K562 (cell line): ENCODE results near the gene CARD11. TPM values are rescaled to one million over a fixed set of nuclear protein-coding genes. Genes with fewer than 3 reads are reported as not detected.

Source experiments
- GTF3C2 ChIP-seq: IDR thresholded peaks from 3 replicates; pipeline ENCODE4 v1.6.1; 2011; ENCODE audit warnings: borderline replicate concordance, mild to moderate bottlenecking, moderate library complexity; ENCODE audit not compliant: insufficient read length; ENCODE audit errors: extremely low read depth
- KDM4B ChIP-seq, 2 experiments: fragments of 450-650 bp in 1 of 2; sonication (generic) in 1 of 2; IDR thresholded peaks; 2 replicates each; pipeline ENCODE4 v1.6.1; 2016 to 2017; ENCODE audit warnings: borderline replicate concordance in 2 of 2, antibody characterized with exemption in 1 of 2, low read depth in 1 of 2, mild to moderate bottlenecking in 1 of 2
- LCOR ChIP-seq: sonication (generic); formaldehyde crosslinking; IDR thresholded peaks from 2 replicates; pipeline ENCODE4 v1.8.0; 2022; ENCODE audit warnings: mild to moderate bottlenecking, missing genetic modification reagents
- PCBP1 ChIP-seq: fragments of 200-400 bp; formaldehyde crosslinking; IDR thresholded peaks from 2 replicates; pipeline ENCODE4 v1.6.1; 2018; ENCODE audit warnings: mild to moderate bottlenecking, low read depth, low read length; ENCODE audit not compliant: poor library complexity, severe bottlenecking
- SLC30A9 ChIP-seq: fragments of 250-450 bp; sonication (Bioruptor Pico); IDR thresholded peaks from 2 replicates; pipeline ENCODE4 v1.8.0; 2022; ENCODE audit warnings: mild to moderate bottlenecking, moderate library complexity
- XRCC3 ChIP-seq: fragments of 450-650 bp; IDR thresholded peaks from 2 replicates; pipeline ENCODE4 v1.6.1; 2017; ENCODE audit warnings: mild to moderate bottlenecking, moderate library complexity
- ZBED1 ChIP-seq: IDR thresholded peaks from 2 replicates; pipeline ENCODE4 v1.6.1; 2014
- ZNF212 ChIP-seq: fragments of 450-650 bp; formaldehyde crosslinking; IDR thresholded peaks from 2 replicates; pipeline ENCODE4 v1.4.0; 2020; ENCODE audit warnings: mild to moderate bottlenecking
- ZNF224 ChIP-seq: sonication (generic); formaldehyde crosslinking; IDR thresholded peaks from 2 replicates; pipeline ENCODE4 v1.8.0; 2022; ENCODE audit warnings: mild to moderate bottlenecking, missing genetic modification reagents
- ZNF398 ChIP-seq: fragments of 250-450 bp; sonication (Bioruptor Pico); IDR thresholded peaks from 2 replicates; pipeline ENCODE4 v1.8.0; 2021; ENCODE audit warnings: moderate library complexity, mild to moderate bottlenecking, inconsistent platforms
- ZNF431 ChIP-seq: sonication (generic); formaldehyde crosslinking; IDR thresholded peaks from 2 replicates; pipeline ENCODE4 v1.8.0; 2022; ENCODE audit warnings: mild to moderate bottlenecking, missing genetic modification reagents
- polyA plus RNA-seq, 8 experiments: library from polyadenylated mRNA; depleted of rRNA in 4 of 8; stranded (reverse) in 5 of 8; unstranded in 3 of 8; fragments of >200 nt; fragmentation: Nextera tagmentation in 2 of 8; fragmentation: Illumina TruSeq in 1 of 8; extraction: Ambion mirVana in 2 of 8; extraction: Trizol in 1 of 8; gene quantifications; 2 replicates each; pipeline versions ENCODE4 v1.2.1 to v1.2.3, GENCODE V29; 2011 to 2014; ENCODE audit warnings: inconsistent platforms in 1 of 8, missing spikeins in 1 of 8
- total RNA-seq, 7 experiments: library from RNA; depleted of rRNA in 6 of 7; stranded (reverse); fragments of >200 nt in 6 of 7; fragmentation: Illumina TruSeq in 2 of 7; extraction: Trizol in 2 of 7; gene quantifications; 2 replicates each; pipeline versions ENCODE4 v1.2.1 to v1.2.3, GENCODE V29; 2011 to 2021; ENCODE audit warnings: low replicate concordance in 1 of 7
- TF ChIP-seq, protein P1 (sequence below): fragments of 250-450 bp; sonication (Bioruptor Pico); IDR thresholded peaks from 2 replicates; pipeline ENCODE4 v1.9.0; 2021; ENCODE audit warnings: mild to moderate bottlenecking, inconsistent platforms
- TF ChIP-seq, protein P2 (sequence below): sonication (generic); formaldehyde crosslinking; IDR thresholded peaks from 2 replicates; pipeline ENCODE4 v1.8.1; 2023; ENCODE audit warnings: mild to moderate bottlenecking, missing genetic modification reagents
- TF ChIP-seq, protein P3 (sequence below): fragments of 450-650 bp; IDR thresholded peaks from 2 replicates; pipeline ENCODE4 v1.7.0; 2016; ENCODE audit warnings: borderline replicate concordance
- TF ChIP-seq, protein P4 (sequence below): fragments of 450-650 bp; IDR thresholded peaks from 2 replicates; pipeline ENCODE4 v1.6.1; 2016

The CARD11 gene
- total and polyA plus RNA-seq, 9 of the 15 experiments (the other 6 are each of a cell fraction or from before 2014, with no cell fraction given) = 0.07 to 12.8 (median 5.7) TPM

DNA sequence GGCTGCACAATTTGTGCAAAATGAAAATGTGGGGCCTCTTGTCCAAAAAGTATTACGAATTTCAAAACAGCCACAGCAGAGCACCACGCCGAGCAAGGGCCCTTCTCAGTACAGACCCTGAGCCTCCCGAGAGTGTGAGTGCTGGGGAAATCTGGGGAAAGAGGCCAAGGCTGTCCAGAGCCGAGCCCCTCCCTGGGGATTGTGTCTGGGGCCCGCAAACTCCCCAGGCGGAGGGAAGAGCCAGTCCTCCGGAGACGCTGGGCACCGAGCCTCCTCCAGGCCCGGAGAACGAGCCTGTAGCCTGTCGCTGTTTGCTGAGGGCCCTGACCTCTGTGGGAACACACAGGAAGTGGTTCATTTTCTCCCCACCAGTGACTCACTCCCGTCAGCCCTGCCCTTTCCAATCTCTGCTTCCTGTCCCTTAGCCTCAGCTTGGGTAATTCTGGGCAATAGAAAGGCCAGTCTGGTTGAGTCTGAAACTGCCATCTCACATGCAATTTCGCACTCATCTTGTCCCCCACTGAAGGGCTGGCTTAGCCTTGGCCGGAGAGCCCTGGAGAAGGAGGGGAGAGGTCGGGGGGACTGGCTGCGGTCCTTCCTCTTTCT, 180.1 kb downstream of the CARD11 start (continued):
- TF ChIP-seq, protein P1, sequence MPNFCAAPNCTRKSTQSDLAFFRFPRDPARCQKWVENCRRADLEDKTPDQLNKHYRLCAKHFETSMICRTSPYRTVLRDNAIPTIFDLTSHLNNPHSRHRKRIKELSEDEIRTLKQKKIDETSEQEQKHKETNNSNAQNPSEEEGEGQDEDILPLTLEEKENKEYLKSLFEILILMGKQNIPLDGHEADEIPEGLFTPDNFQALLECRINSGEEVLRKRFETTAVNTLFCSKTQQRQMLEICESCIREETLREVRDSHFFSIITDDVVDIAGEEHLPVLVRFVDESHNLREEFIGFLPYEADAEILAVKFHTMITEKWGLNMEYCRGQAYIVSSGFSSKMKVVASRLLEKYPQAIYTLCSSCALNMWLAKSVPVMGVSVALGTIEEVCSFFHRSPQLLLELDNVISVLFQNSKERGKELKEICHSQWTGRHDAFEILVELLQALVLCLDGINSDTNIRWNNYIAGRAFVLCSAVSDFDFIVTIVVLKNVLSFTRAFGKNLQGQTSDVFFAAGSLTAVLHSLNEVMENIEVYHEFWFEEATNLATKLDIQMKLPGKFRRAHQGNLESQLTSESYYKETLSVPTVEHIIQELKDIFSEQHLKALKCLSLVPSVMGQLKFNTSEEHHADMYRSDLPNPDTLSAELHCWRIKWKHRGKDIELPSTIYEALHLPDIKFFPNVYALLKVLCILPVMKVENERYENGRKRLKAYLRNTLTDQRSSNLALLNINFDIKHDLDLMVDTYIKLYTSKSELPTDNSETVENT (CRISPR knock-in tag) = no peak
- TF ChIP-seq, protein P2, sequence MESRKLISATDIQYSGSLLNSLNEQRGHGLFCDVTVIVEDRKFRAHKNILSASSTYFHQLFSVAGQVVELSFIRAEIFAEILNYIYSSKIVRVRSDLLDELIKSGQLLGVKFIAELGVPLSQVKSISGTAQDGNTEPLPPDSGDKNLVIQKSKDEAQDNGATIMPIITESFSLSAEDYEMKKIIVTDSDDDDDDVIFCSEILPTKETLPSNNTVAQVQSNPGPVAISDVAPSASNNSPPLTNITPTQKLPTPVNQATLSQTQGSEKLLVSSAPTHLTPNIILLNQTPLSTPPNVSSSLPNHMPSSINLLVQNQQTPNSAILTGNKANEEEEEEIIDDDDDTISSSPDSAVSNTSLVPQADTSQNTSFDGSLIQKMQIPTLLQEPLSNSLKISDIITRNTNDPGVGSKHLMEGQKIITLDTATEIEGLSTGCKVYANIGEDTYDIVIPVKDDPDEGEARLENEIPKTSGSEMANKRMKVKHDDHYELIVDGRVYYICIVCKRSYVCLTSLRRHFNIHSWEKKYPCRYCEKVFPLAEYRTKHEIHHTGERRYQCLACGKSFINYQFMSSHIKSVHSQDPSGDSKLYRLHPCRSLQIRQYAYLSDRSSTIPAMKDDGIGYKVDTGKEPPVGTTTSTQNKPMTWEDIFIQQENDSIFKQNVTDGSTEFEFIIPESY (CRISPR knock-in tag) = no peak
- TF ChIP-seq ZBED1 (no peak), ZNF431 (CRISPR knock-in tag) (no peak), ZNF212 (CRISPR knock-in tag) (no peak), KDM4B (IDR thresholded peaks at IDR 0.05; ENCODE audit: borderline replicate concordance in 2 of 2, low read depth in 1 of 2) (no peak), SLC30A9 (no peak), ZNF224 (no peak), LCOR (CRISPR knock-in tag) (0 out of 2 replicates have a peak, but pooled peaks have one; percentile 24), PCBP1 (no peak), GTF3C2 (no peak), XRCC3 (no peak), ZNF398 (no peak)
- TF ChIP-seq, protein P3, sequence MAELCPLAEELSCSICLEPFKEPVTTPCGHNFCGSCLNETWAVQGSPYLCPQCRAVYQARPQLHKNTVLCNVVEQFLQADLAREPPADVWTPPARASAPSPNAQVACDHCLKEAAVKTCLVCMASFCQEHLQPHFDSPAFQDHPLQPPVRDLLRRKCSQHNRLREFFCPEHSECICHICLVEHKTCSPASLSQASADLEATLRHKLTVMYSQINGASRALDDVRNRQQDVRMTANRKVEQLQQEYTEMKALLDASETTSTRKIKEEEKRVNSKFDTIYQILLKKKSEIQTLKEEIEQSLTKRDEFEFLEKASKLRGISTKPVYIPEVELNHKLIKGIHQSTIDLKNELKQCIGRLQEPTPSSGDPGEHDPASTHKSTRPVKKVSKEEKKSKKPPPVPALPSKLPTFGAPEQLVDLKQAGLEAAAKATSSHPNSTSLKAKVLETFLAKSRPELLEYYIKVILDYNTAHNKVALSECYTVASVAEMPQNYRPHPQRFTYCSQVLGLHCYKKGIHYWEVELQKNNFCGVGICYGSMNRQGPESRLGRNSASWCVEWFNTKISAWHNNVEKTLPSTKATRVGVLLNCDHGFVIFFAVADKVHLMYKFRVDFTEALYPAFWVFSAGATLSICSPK = no peak
- TF ChIP-seq, protein P4, sequence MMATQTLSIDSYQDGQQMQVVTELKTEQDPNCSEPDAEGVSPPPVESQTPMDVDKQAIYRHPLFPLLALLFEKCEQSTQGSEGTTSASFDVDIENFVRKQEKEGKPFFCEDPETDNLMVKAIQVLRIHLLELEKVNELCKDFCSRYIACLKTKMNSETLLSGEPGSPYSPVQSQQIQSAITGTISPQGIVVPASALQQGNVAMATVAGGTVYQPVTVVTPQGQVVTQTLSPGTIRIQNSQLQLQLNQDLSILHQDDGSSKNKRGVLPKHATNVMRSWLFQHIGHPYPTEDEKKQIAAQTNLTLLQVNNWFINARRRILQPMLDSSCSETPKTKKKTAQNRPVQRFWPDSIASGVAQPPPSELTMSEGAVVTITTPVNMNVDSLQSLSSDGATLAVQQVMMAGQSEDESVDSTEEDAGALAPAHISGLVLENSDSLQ = no peak
